Fibroblast of lung (primary cell): ENCODE measurements around the gene SPATA46. TPM values are rescaled to one million over a fixed set of nuclear protein-coding genes. Genes with fewer than 3 reads are reported as not detected.

Experiments
- DNase-seq, 2 donors: peaks; one replicate each; pipeline versions ENCODE4 v3.0.0 to v3.0.0-alpha.2; 2010; ENCODE audit warnings: low read depth in 2 of 2
- H2AFZ ChIP-seq: 2 replicates; pipeline ENCODE4 v1.5.1; 2012; ENCODE audit warnings: low read length, control low read depth, inconsistent platforms
- H3K27ac ChIP-seq: 2 replicates; pipeline ENCODE4 v1.5.1; 2011; ENCODE audit warnings: low read length, control low read depth; ENCODE audit not compliant: insufficient read depth
- H3K27me3 ChIP-seq: 2 replicates; pipeline ENCODE4 v1.5.1; 2011; ENCODE audit warnings: mild to moderate bottlenecking, low read length; ENCODE audit not compliant: control insufficient read depth, insufficient read depth
- H3K36me3 ChIP-seq: 2 replicates; pipeline ENCODE4 v1.5.1; 2011; ENCODE audit warnings: low read length; ENCODE audit not compliant: control insufficient read depth, insufficient read depth
- H3K4me1 ChIP-seq: 2 replicates; pipeline ENCODE4 v1.5.1; 2011; ENCODE audit warnings: low read length; ENCODE audit not compliant: control insufficient read depth, insufficient read depth; ENCODE audit errors: extremely low read depth
- H3K4me2 ChIP-seq: 2 replicates; pipeline ENCODE4 v1.5.1; 2011; ENCODE audit warnings: low read length, control low read depth; ENCODE audit not compliant: insufficient read depth; ENCODE audit errors: extremely low read depth
- H3K4me3 ChIP-seq, 4 experiments: fragments of 200-600 bp in 1 of 4; sonication (generic) in 1 of 4; replicated peaks in 1 of 4; 2 replicates each; pipeline ENCODE4 v1.5.1; 2011 to 2016; ENCODE audit warnings: low read length in 4 of 4, low read depth in 3 of 4, mild to moderate bottlenecking in 3 of 4, control low read depth in 2 of 4, inconsistent platforms in 1 of 4, mixed read lengths in 1 of 4; ENCODE audit not compliant: insufficient read depth in 1 of 4; ENCODE audit errors: control extremely low read depth in 1 of 4
- H3K79me2 ChIP-seq: 2 replicates; pipeline ENCODE4 v1.5.1; 2012; ENCODE audit warnings: mild to moderate bottlenecking, low read length, inconsistent platforms; ENCODE audit not compliant: control insufficient read depth, insufficient read depth
- H3K9ac ChIP-seq: 2 replicates; pipeline ENCODE4 v1.5.1; 2011; ENCODE audit warnings: mild to moderate bottlenecking, low read length, control low read depth; ENCODE audit not compliant: insufficient read depth
- H3K9me3 ChIP-seq: 2 replicates; pipeline ENCODE4 v1.5.1; 2012; ENCODE audit warnings: low read depth, low read length; ENCODE audit not compliant: control insufficient read depth, insufficient read depth
- H4K20me1 ChIP-seq: 2 replicates; pipeline ENCODE4 v1.5.1; 2011; ENCODE audit warnings: low read length; ENCODE audit not compliant: control insufficient read depth, insufficient read depth; ENCODE audit errors: extremely low read depth
- CTCF ChIP-seq, 2 donors: IDR thresholded peaks in 1 of 2; conservative IDR thresholded peaks in 1 of 2; 1 replicate in 1 of 2; 2 replicates in 1 of 2; pipeline ENCODE4 v1.5.1; 2011 to 2012; ENCODE audit warnings: low read length in 2 of 2, control low read depth in 1 of 2, inconsistent platforms in 1 of 2, low read depth in 1 of 2, mild to moderate bottlenecking in 1 of 2
- EZH2 ChIP-seq: IDR thresholded peaks from 2 replicates; pipeline ENCODE4 v1.5.1; 2012; ENCODE audit warnings: low read length, control low read depth, mild to moderate bottlenecking; ENCODE audit errors: missing control alignments
- polyA plus RNA-seq, 2 donors: library from polyadenylated mRNA; depleted of rRNA in 1 of 2; stranded (reverse) in 1 of 2; unstranded in 1 of 2; fragments of >200 nt; gene quantifications; 2 replicates each; pipeline ENCODE4 v1.2.1, GENCODE V29; 2011 to 2012; ENCODE audit warnings: missing spikeins in 1 of 2
- total RNA-seq: library from RNA; depleted of rRNA; stranded (reverse); fragments of >200 nt; gene quantifications from 2 replicates; pipeline ENCODE4 v1.2.1, GENCODE V29; 2014

SPATA46 gene
- total and polyA plus RNA-seq, 2 donors (not counting 1 experiment from before 2014, with no cell fraction given): not detected

DNA sequence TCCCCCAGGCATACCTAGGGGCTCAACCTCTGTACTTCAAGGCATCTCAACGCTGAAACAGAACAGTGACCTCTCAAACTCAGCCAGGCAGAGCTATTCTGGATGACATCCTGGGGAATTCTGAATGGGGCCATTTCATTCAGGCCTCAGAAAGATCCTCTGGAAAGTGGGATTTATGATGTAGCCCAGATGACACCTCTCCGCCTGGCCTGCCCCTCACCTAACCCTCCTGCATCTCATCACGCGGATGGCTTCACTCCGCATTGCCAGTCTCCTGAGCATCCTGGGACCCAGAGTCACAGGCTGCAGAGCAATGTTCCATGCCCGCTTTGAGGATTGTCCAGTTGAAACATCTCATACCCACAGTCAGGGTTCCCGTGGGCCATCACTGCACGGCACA is 1.2 kb downstream of the SPATA46 start:
- Histone ChIP-seq H3K4me2 (no peak overlapping the region), H3K79me2 (no peaks in the 10 kb centered on the region), H3K27ac (no peak overlapping the region), H3K36me3 (no peaks in the 10 kb centered on the region), H2AFZ (no peak overlapping the region), H3K9me3 (no peaks in the 10 kb centered on the region), H3K9ac (no peak overlapping the region), H3K4me3 (no peak overlapping the region), H3K27me3 (peaks cover 3% of the 10 kb centered on the region), H4K20me1 (no peaks in the 10 kb centered on the region), H3K4me1 (no peaks in the 10 kb centered on the region)
- DNase-seq: no peak
- TF ChIP-seq EZH2: no peak
- TF ChIP-seq CTCF (conservative IDR thresholded peaks at IDR 0.05 in 1 of 2, IDR thresholded peaks at IDR 0.05 in 1 of 2; ENCODE audit: low read depth in 1 of 2, low read length in 2 of 2): no peak

GRCh38 chr1:162374406-162374805 is 2.2 kb downstream of the SPATA46 start:
- DNase-seq: no peak
- TF ChIP-seq EZH2 (no peak), CTCF (conservative IDR thresholded peaks at IDR 0.05 in 1 of 2, IDR thresholded peaks at IDR 0.05 in 1 of 2; ENCODE audit: low read depth in 1 of 2, low read length in 2 of 2) (no peak)
- no peaks in the 10 kb centered on the region for H4K20me1 ChIP-seq
- H3K27ac ChIP-seq: no peak overlapping the region
- H2AFZ ChIP-seq: no peak overlapping the region
- H3K4me2 ChIP-seq: no peak overlapping the region
- H3K4me1 ChIP-seq: no peaks in the 10 kb centered on the region
- peaks cover 3% of the 10 kb centered on the region for H3K27me3 ChIP-seq
- H3K9me3 ChIP-seq: no peaks in the 10 kb centered on the region
- no peaks in the 10 kb centered on the region for H3K36me3 ChIP-seq
- H3K4me3 ChIP-seq: no peak overlapping the region
- no peaks in the 10 kb centered on the region for H3K79me2 ChIP-seq
- no peak overlapping the region for H3K9ac ChIP-seq

GRCh38 chr1:162373541-162374260 is 3.0 kb downstream of the SPATA46 start:
- Histone ChIP-seq H3K27me3 (peaks cover 3% of the 10 kb centered on the region), H3K4me2 (no peak overlapping the region), H3K9me3 (no peaks in the 10 kb centered on the region), H4K20me1 (no peaks in the 10 kb centered on the region), H3K36me3 (no peaks in the 10 kb centered on the region), H3K27ac (no peak overlapping the region), H3K4me1 (no peaks in the 10 kb centered on the region), H3K4me3 (no peak overlapping the region), H2AFZ (no peak overlapping the region), H3K79me2 (no peaks in the 10 kb centered on the region), H3K9ac (no peak overlapping the region)
- DNase-seq: peak in 1 of 2 donors; percentile 82
- TF ChIP-seq EZH2: no peak
- TF ChIP-seq CTCF (conservative IDR thresholded peaks at IDR 0.05 in 1 of 2, IDR thresholded peaks at IDR 0.05 in 1 of 2; ENCODE audit: low read depth in 1 of 2, low read length in 2 of 2): no peak
